Measurements from ENCODE around the gene ABR. TPM values are rescaled to one million over a fixed set of nuclear protein-coding genes. Genes with fewer than 3 reads are reported as not detected.

ABR gene
- total and polyA plus RNA-seq, 10 donors = 18.5 to 183 (median 121) TPM

- 92 to 99% (median 94%) methylated on average over 12 of the region's 12 CpGs for WGBS, 5 donors
- Histone ChIP-seq H3K27me3 (replicated peaks in 1 of 7) (no peaks in the 10 kb centered on the region), H3K4me3 (no peak overlapping the region), H3K4me1 (peaks cover 0 to 10% (median 3%) of the 10 kb centered on the region in 6 donors), H3K27ac (peak overlapping the region in 1 of 8 donors; percentile 0), H3K36me3 (peaks cover 0 to 93% (median 62%) of the 10 kb centered on the region in 6 donors), H3K9me3 (no peaks in the 10 kb centered on the region)
- no peak for DNase-seq
- intact Hi-C loops (cut with DNase I; ENCODE audit: low total_unique reads) = loop anchor here (10.0 kb wide), 1 partner anchor 54 kb away; no protein-coding TSS in a partner anchor
- TF ChIP-seq CTCF (IDR thresholded peaks at IDR 0.05 in 8 of 11, conservative IDR thresholded peaks at IDR 0.05 in 3 of 11) = no peak
- TF ChIP-seq POLR2A (IDR thresholded peaks at IDR 0.05) = no peak
- no peak for TF ChIP-seq POLR2AphosphoS5 (IDR thresholded peaks at IDR 0.05)
Measured at GRCh38 chr17:1059131-1059795, 120.5 kb downstream of the ABR start.

- Histone ChIP-seq H3K27ac (peak overlapping the region in 2 of 8 donors; percentile 0 to 17), H3K9me3 (no peaks in the 10 kb centered on the region), H3K4me3 (no peak overlapping the region), H3K27me3 (replicated peaks in 1 of 7) (no peaks in the 10 kb centered on the region), H3K4me1 (peaks cover 0 to 10% (median 3%) of the 10 kb centered on the region in 6 donors), H3K36me3 (peaks cover 3 to 94% (median 68%) of the 10 kb centered on the region in 6 donors)
- peak; percentile 13 to 42 (median 35) for TF ChIP-seq POLR2AphosphoS5 (IDR thresholded peaks at IDR 0.05)
- no peak for TF ChIP-seq POLR2A (IDR thresholded peaks at IDR 0.05)
- peak in 9 of 11 experiments; percentile 24 to 81 (median 59) for TF ChIP-seq CTCF (IDR thresholded peaks at IDR 0.05 in 8 of 11, conservative IDR thresholded peaks at IDR 0.05 in 3 of 11)
- WGBS, 5 donors = 86 to 90% (median 88%) methylated on average over 16 to 18 of the region's 18 CpGs
- intact Hi-C loops (cut with DNase I; ENCODE audit: low total_unique reads) = loop anchor here (10.0 kb wide), 1 partner anchor 54 kb away; no protein-coding TSS in a partner anchor
- DNase-seq = peak; percentile 89
Measured at GRCh38 chr17:1058423-1059130, 121.2 kb downstream of the ABR start.

GRCh38 chr17:1056761-1057160 is 123.0 kb downstream of the ABR start:
- H3K4me1 ChIP-seq = peaks cover 0 to 10% (median 4%) of the 10 kb centered on the region in 6 donors
- no peaks in the 10 kb centered on the region for H3K9me3 ChIP-seq
- WGBS, 5 donors = 86 to 94% (median 90%) methylated on average over 6 to 10 of the region's 10 CpGs
- no peak overlapping the region for H3K4me3 ChIP-seq
- H3K36me3 ChIP-seq = peaks cover 3 to 85% (median 65%) of the 10 kb centered on the region in 6 donors
- TF ChIP-seq POLR2AphosphoS5 (IDR thresholded peaks at IDR 0.05) = no peak
- no peak for TF ChIP-seq POLR2A (IDR thresholded peaks at IDR 0.05)
- TF ChIP-seq CTCF (IDR thresholded peaks at IDR 0.05 in 8 of 11, conservative IDR thresholded peaks at IDR 0.05 in 3 of 11) = no peak
- DNase-seq = peak; percentile 69
- H3K27ac ChIP-seq = peak overlapping the region in 2 of 8 donors; percentile 13 to 24
- H3K27me3 ChIP-seq (replicated peaks in 1 of 7) = no peaks in the 10 kb centered on the region
- intact Hi-C loops (cut with DNase I; ENCODE audit: low total_unique reads) = loop anchor here (10.0 kb wide), 1 partner anchor 52 kb away; no protein-coding TSS in a partner anchor

Data from spleen (tissue), 11 donors.